HG03066 (cell line): ENCODE measurements around the gene MBLAC1.

Source experiments
- ATAC-seq: cut with Tn5 transposase; IDR thresholded peaks from one replicate; pipeline ENCODE4 v1.9.1; 2021; ENCODE audit warnings: low read depth; ENCODE audit not compliant: unreplicated experiment

Gene MBLAC1

GRCh38 chr7:100166970-100167911, 40.5 kb downstream of the MBLAC1 start:
- ATAC-seq: no peak

GRCh38 chr7:100167912-100168323, 41.2 kb downstream of the MBLAC1 start:
- ATAC-seq: no peak

GRCh38 chr7:100169147-100169850, 42.5 kb downstream of the MBLAC1 start:
- no peak for ATAC-seq

- ATAC-seq: no peak
Measured at GRCh38 chr7:100170101-100170897, 43.5 kb downstream of the MBLAC1 start.

- no peak for ATAC-seq
Measured at GRCh38 chr7:100171087-100171681, 44.4 kb downstream of the MBLAC1 start.

- ATAC-seq: no peak
Measured at GRCh38 chr7:100171840-100172239, 45.1 kb downstream of the MBLAC1 start.

GRCh38 chr7:100173806-100174495, 47.2 kb downstream of the MBLAC1 start:
- no peak for ATAC-seq

- no peak for ATAC-seq
Measured at GRCh38 chr7:100174582-100174981, 47.8 kb downstream of the MBLAC1 start.

GRCh38 chr7:100175296-100175935, 48.6 kb downstream of the MBLAC1 start:
- ATAC-seq: no peak

- ATAC-seq: no peak
Measured at GRCh38 chr7:100176096-100177044, 49.6 kb downstream of the MBLAC1 start.

- ATAC-seq: peak; percentile 81
Measured at GRCh38 chr7:100177045-100178001, 50.6 kb downstream of the MBLAC1 start, which contains the start of the genes GPC2 and STAG3. Gene GPC2, minus strand, starts transcription at chr7:100177381. Its CDS starts 182 bp downstream, at chr7:100177199. Gene STAG3, plus strand, starts transcription at chr7:100177918. Its CDS starts 2,639 bp downstream, at chr7:100180557.
